Measurements from ENCODE around the gene MAB21L2.
"Not testable (repeated sequence)": the region's sequence is repeated elsewhere in the genome, so short reads cannot be mapped to it uniquely, and the experiment has no call there.

- TF ChIP-seq CTCF, POLR2A, EP300 (IDR thresholded peaks at IDR 0.05): not testable (repeated sequence)
Observed at GRCh38 chr4:150537911-150538310, 44.0 kb upstream of the MAB21L2 start.
